HL-60 (cell line): ENCODE results near the gene IL12RB2.

Experiments
- CTCF ChIP-seq: IDR thresholded peaks from one replicate; pipeline ENCODE4 v1.5.1; 2011; ENCODE audit warnings: low read length, control low read depth, inconsistent platforms; ENCODE audit not compliant: insufficient read depth
- POLR2AphosphoS5 ChIP-seq: IDR thresholded peaks from 2 replicates; pipeline ENCODE4 v1.6.1; 2012; ENCODE audit warnings: low read depth

DNA sequence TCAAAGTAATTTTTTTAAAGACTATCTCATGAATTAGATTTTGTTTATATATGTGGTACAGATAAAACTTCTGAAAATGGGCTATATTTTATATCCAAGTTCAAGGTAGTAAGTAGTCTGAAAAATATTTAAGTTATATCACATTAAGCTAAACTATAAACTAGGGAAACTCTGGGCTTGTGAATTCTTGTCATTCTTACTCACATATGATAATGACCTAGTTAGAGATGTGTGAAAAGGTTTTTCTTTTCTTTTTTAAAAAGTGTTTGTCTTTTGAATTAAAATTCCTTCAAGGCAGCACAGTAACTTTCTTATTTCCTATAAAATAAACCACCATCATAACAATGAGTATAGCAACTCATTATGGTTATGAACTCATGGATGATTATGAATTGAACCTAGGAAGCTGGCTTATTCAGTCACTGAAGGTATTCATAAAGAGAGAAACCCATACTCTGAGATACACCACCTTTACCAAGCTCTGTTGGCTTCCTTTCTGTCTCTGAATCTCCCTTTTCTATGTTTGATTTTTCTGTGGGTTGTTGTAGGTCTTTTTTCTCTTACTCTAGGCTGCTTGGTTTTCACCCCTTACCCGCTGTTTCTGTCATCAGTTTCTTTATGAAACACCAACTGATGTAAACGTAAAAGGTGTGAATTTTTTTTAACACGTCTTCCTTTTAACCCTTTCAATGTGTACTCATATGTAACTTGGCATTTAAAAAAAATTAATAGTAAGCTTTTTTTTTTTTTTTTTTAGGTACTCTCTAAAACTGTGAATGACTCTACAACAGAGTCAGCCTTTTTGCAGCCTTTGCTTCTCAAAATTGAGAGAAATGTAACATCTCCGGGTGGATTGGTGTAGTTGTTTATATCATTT is 25.2 kb downstream of the IL12RB2 start:
- no peak for TF ChIP-seq CTCF
- TF ChIP-seq POLR2AphosphoS5: no peak
